HFF-Myc (cell line): Measurements from ENCODE around the gene CCDC167.

ENCODE experiments used
- DNase-seq: peaks from one replicate; pipeline ENCODE4 v3.0.0-alpha.2; 2011; ENCODE audit warnings: low read depth; ENCODE audit errors: extremely low read depth
- H3K4me3 ChIP-seq: replicated peaks from 2 replicates; pipeline ENCODE4 v1.5.1; 2011; ENCODE audit warnings: low read depth, mild to moderate bottlenecking, control low read depth, low read length
- CTCF ChIP-seq: IDR thresholded peaks from 2 replicates; pipeline ENCODE4 v1.5.1; 2012; ENCODE audit warnings: mild to moderate bottlenecking, low read depth, low read length, control low read depth; ENCODE audit errors: missing control alignments

Gene CCDC167

GRCh38 chr6:37460805-37461204 is 38.9 kb downstream of the CCDC167 start:
- no peak overlapping the region for H3K4me3 ChIP-seq
- no peak for DNase-seq
- TF ChIP-seq CTCF, result no peak

GRCh38 chr6:37459981-37460800 is 39.5 kb downstream of the CCDC167 start:
- TF ChIP-seq CTCF, result no peak
- H3K4me3 ChIP-seq, result no peak overlapping the region
- DNase-seq, result no peak

- TF ChIP-seq CTCF, result no peak
- DNase-seq, result no peak
- H3K4me3 ChIP-seq, result no peak overlapping the region
Measured at GRCh38 chr6:37456816-37457560, 42.7 kb downstream of the CCDC167 start.

GRCh38 chr6:37456126-37456525 is 43.6 kb downstream of the CCDC167 start:
- no peak for DNase-seq
- no peak for TF ChIP-seq CTCF
- H3K4me3 ChIP-seq, result no peak overlapping the region

- no peak for TF ChIP-seq CTCF
- no peak for DNase-seq
- H3K4me3 ChIP-seq, result no peak overlapping the region
Measured at GRCh38 chr6:37454420-37455140, 45.1 kb downstream of the CCDC167 start.

GRCh38 chr6:37452522-37452921 is 47.2 kb downstream of the CCDC167 start:
- DNase-seq, result no peak
- no peak for TF ChIP-seq CTCF
- H3K4me3 ChIP-seq, result no peak overlapping the region
